GM15510 (cell line): Measurements from ENCODE around the gene MAN1B1.

Source experiments
- POLR2A ChIP-seq: IDR thresholded peaks from 3 replicates; pipeline ENCODE4 v1.6.1; 2011; ENCODE audit warnings: borderline replicate concordance; ENCODE audit not compliant: insufficient read length; ENCODE audit errors: extremely low read depth

Gene MAN1B1

GRCh38 chr9:137136881-137137607 lies 50.3 kb downstream of the MAN1B1 start:
- no peak for TF ChIP-seq POLR2A

DNA sequence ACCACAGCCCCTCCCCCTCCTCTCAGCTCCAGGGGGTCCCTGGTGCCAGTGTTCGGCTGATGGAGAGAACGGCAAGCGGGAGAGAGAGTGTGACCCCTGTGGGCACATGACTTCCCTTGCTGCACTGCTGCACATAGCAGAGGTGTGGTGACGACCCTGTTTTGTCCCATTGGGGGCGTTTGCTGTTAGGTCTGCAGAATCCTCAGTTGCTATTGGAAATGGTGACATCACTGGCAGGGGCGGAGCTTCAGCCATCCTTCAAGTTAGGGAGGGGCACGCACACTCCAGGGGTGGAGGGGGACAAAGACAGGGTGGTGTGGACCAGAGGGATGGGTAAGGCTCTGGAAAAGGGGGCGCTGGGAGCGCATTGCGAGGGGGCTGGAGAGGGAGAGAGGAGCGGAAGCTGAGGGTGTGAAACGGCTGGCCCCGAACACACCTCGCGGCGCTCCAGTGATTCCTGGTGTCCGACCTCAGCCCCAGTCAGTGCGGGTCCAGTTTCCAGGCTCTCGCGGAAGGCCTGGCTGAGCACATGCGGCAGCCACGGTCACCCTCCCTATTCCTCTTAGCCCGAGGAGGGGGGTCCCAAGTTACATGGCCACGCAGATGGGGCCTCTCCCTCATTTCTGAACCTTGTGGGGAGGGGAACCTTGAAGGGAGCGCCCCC lies 51.4 kb downstream of the MAN1B1 start:
- no peak for TF ChIP-seq POLR2A

- no peak for TF ChIP-seq POLR2A
Observed at GRCh38 chr9:137138722-137139467, 52.1 kb downstream of the MAN1B1 start, which contains the start of gene GRIN1. TSS of gene GRIN1 (plus strand) at chr9:137139154. CDS start at chr9:137139487, 333 bp downstream.

DNA sequence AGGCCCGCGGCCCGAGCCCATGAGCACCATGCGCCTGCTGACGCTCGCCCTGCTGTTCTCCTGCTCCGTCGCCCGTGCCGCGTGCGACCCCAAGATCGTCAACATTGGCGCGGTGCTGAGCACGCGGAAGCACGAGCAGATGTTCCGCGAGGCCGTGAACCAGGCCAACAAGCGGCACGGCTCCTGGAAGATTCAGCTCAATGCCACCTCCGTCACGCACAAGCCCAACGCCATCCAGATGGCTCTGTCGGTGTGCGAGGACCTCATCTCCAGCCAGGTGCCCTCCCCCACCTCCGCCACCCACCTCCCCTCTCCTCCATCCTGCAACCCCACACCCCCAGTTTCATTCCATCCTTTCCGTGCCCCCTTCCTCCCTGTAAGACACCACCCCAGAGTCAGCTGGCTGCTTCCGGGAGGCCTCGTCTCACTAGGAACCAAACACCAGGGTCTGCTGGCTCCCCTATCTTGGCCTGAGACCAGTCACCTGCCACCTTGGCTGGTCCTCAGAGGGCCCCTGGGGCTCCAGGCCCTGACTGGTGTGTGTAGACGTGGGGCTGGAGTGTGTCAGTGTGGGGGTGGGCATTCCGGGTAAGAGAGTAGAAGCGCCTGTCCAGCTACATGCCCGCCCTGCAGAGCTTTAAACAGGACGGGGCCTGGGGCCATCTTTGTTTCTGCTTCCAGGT lies 52.8 kb downstream of the MAN1B1 start:
- no peak for TF ChIP-seq POLR2A

GRCh38 chr9:137140151-137141012 lies 53.6 kb downstream of the MAN1B1 start:
- TF ChIP-seq POLR2A, result no peak

DNA sequence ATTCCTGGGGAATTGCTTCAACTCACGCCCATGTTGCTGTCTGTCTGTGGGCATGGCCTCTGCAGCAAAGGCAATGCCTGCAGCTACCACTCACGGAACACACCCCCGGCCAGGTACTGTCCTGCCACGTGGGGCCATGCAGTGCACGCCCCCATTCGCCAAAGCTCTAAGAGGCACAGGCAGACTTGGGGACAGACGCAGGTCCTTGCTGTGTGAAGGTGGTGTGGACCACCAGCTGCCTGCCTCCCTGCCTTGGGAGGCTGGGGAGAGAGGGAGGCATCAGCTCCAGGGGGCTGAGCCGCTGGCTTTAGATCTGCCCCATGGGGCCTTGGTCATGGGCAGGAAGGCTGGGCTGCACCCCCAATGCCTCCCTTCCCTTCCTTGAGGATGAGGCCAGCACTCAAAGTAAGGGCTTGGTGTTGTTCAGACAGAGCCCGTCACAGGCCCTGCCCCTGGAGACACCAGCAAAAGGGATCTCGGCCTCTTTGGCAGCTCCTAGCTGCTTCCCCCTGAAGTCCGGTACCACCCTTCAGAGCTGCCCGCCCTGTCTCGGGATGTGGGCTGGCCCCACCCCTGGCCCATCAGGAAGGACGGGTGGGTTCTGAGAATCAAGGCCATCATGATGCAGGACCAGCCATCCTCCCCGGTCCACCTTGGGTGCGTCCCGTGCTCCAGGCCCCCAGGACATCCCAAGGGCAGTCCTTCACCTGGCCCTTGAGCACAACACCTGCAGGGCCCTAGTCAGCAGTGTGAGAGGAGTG lies 54.4 kb downstream of the MAN1B1 start:
- TF ChIP-seq POLR2A, result no peak

DNA sequence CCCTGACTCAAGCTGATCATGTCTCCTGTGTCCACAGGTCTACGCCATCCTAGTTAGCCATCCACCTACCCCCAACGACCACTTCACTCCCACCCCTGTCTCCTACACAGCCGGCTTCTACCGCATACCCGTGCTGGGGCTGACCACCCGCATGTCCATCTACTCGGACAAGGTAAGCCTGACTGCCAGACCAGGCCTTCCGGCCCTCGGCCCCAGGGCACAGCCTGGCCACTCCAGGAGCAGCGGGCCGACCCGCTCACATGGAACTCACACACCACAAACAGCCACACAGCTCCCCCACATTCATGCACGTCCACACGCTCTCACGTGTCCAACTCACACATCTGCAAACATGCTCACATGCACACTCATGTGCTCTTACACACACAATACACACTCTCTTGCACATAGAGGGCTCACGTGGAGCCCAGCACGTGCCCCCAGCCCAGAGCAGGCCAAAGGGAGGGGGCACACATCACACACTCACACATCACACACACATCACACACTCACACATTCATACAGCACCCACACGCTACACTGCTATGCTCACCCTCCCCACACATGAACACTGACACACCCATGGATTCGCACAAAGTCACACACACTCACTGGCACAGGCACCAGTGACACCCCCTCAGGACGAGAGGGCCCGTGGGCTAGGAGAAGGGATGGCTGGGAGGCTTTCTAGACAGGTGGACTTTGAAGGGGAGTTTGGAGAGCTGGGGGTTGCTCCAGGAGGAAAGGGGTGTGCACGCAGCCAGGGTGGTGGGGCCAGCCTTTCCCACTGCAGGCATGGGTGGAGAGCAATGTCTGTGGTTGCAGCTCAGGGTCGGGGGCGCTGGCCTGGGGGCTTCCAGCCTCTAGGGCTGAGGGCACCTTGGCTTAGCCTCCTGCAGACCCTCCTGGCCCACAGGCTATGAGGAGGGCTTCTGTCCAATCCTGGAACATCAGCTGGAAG lies 55.5 kb downstream of the MAN1B1 start:
- no peak for TF ChIP-seq POLR2A

DNA sequence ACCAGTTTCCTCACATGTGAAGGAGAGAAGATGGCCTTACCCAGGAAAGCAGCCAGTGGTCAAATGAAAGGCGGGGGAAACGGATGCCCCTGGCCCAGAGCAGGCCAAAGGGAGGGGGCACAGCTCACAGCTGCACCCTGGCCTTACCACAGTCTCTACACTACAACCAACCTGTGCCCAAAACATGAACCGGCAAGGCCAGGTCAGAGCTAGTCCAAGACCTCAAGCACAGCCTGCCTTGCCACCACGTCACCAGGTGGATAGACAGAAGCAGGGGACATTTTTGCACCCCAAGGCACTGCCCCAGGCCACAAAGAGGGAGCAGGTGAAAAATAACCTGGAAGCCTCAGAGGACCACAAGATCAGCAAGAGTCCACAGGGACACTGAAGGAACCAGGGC lies 56.7 kb downstream of the MAN1B1 start:
- TF ChIP-seq POLR2A, result no peak

GRCh38 chr9:137145731-137146526 lies 59.1 kb downstream of the MAN1B1 start:
- TF ChIP-seq POLR2A, result no peak

GRCh38 chr9:137146527-137146918 lies 59.7 kb downstream of the MAN1B1 start:
- TF ChIP-seq POLR2A, result no peak

DNA sequence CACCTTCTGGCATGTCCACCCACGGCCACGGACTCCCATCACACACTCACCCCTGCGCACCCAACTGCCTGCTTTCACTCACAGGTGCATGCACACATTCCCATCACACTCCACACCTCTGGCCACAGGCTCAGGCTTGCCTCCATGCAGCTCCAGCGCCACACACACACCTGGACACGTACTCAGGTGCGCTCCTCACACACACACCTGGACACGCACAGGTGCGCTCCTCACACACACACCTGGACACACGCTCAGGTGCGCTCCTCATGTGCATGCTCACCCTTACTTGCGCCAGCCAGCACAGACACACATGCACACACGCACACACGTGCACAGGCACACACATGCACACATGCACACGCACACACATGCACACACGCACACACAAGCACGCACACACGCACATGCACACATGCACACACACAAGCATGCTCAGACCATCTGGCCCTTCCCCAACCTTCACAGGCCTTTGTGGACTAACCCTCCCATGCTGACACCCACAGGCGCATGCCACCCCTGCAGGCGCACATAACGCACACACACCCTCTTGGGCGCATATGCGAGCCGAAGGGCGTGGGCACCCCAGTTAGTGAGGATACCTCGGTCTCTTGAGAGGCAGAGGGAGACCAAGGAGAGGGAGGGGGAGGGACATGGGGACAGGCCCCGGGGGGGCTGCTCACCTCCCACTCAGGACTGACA lies 60.5 kb downstream of the MAN1B1 start:
- TF ChIP-seq POLR2A, result no peak
